Common myeloid progenitor, CD34-positive (primary cell): ENCODE results near the gene ZNF48.

ENCODE experiments used
- CTCF ChIA-PET: fragments of 350-600 bp; sonication (Branson Sonifier 250); formaldehyde crosslinking; loops from one replicate; lab custom pipeline; 2021; ENCODE audit warnings: antibody characterized with exemption; lab: Charles Lee
- POLR2A ChIA-PET: fragments of 350-600 bp; sonication (Branson Sonifier 250); formaldehyde crosslinking; loops from one replicate; lab custom pipeline; 2021; ENCODE audit warnings: antibody characterized with exemption; lab: Charles Lee
- DNase-seq, 3 donors: peaks; one replicate each; pipeline versions ENCODE4 v3.0.0 to v3.0.0-alpha.2; 2013
- H3K27ac ChIP-seq, 2 experiments: 1 replicate in 1 of 2; 2 replicates in 1 of 2; pipeline ENCODE4 v1.7.0; 2013; ENCODE audit warnings: inconsistent platforms in 2 of 2, low read length in 2 of 2, mild to moderate bottlenecking in 2 of 2, low read depth in 1 of 2, moderate library complexity in 1 of 2; ENCODE audit not compliant: severe bottlenecking in 2 of 2, insufficient read depth in 1 of 2, poor library complexity in 1 of 2
- H3K27me3 ChIP-seq, 5 experiments: replicated peaks in 2 of 5; 1 replicate in 3 of 5; 2 replicates in 2 of 5; pipeline versions ENCODE4 v1.6.1 to v1.7.0; 2013; ENCODE audit warnings: low read length in 4 of 5, mild to moderate bottlenecking in 2 of 5, moderate library complexity in 2 of 5, inconsistent platforms in 1 of 5; ENCODE audit not compliant: insufficient read depth in 5 of 5, control insufficient read depth in 4 of 5
- H3K36me3 ChIP-seq, 4 experiments: 1 replicate in 2 of 4; 2 replicates in 2 of 4; pipeline versions ENCODE4 v1.6.1 to v1.7.0; 2013; ENCODE audit warnings: low read length in 3 of 4, control low read depth in 1 of 4, mild to moderate bottlenecking in 1 of 4; ENCODE audit not compliant: control insufficient read depth in 4 of 4, insufficient read depth in 4 of 4
- H3K4me1 ChIP-seq, 4 experiments: 1 replicate in 3 of 4; 2 replicates in 1 of 4; pipeline versions ENCODE4 v1.6.1 to v1.7.1; 2013; ENCODE audit warnings: low read length in 3 of 4, mild to moderate bottlenecking in 3 of 4, control low read depth in 1 of 4, inconsistent platforms in 1 of 4, moderate library complexity in 1 of 4; ENCODE audit not compliant: control insufficient read depth in 4 of 4, insufficient read depth in 4 of 4; ENCODE audit errors: control extremely low read depth in 1 of 4
- H3K4me3 ChIP-seq, 7 experiments: 1 replicate in 4 of 7; 2 replicates in 3 of 7; pipeline versions ENCODE4 v1.5.1 to v1.7.0; 2013; ENCODE audit warnings: mild to moderate bottlenecking in 7 of 7, low read length in 6 of 7, moderate library complexity in 6 of 7, inconsistent platforms in 2 of 7, low read depth in 2 of 7, control low read depth in 1 of 7; ENCODE audit not compliant: insufficient read depth in 4 of 7, control insufficient read depth in 1 of 7; ENCODE audit errors: extremely low read depth in 1 of 7
- H3K9me3 ChIP-seq, 5 experiments: 1 replicate in 4 of 5; 2 replicates in 1 of 5; pipeline versions ENCODE4 v1.6.1 to v1.7.1; 2013; ENCODE audit warnings: low read length in 4 of 5, mild to moderate bottlenecking in 2 of 5, inconsistent platforms in 1 of 5, low read depth in 1 of 5, moderate library complexity in 1 of 5; ENCODE audit not compliant: control insufficient read depth in 4 of 5, insufficient read depth in 2 of 5; ENCODE audit errors: control extremely low read depth in 1 of 5
- WGBS: methylation state at CpG from one replicate; pipeline ENCODE4 v1.1.5; 2013; ENCODE audit not compliant: insufficient coverage; 5-methylcytosine and 5-hydroxymethylcytosine counted together

Gene ZNF48

GRCh38 chr16:30358577-30358936 lies 36.7 kb upstream of the ZNF48 start:
- peaks cover 0 to 27% (median 24%) of the 10 kb centered on the region in 4 experiments for H3K4me1 ChIP-seq
- peaks cover 0 to 64% (median 36%) of the 10 kb centered on the region in 4 experiments for H3K36me3 ChIP-seq
- 100% methylated on average over 4 of the region's 9 CpGs for WGBS
- ChIA-PET POLR2A (no interaction called here), CTCF (interaction anchor here (1.2 to 4.8 kb wide), 5 partner anchors 9 to 543 kb away, joined by 3 to 18 read pairs (median 4); partner anchors contain the start of gene PAGR1)
- H3K27me3 ChIP-seq, result no peaks in the 10 kb centered on the region
- no peaks in the 10 kb centered on the region for H3K9me3 ChIP-seq
- H3K27ac ChIP-seq, result no peak overlapping the region
- no peak overlapping the region for H3K4me3 ChIP-seq
- no peak for DNase-seq

- H3K27me3 ChIP-seq, result no peaks in the 10 kb centered on the region
- peaks cover 0 to 24% (median 21%) of the 10 kb centered on the region in 4 experiments for H3K4me1 ChIP-seq
- DNase-seq, result no peak
- no peaks in the 10 kb centered on the region for H3K9me3 ChIP-seq
- 98% methylated on average over 27 of the region's 28 CpGs for WGBS
- H3K27ac ChIP-seq, result no peak overlapping the region
- ChIA-PET POLR2A (no interaction called here), CTCF (interaction anchor here (1.2 to 4.8 kb wide), 6 partner anchors 8 to 543 kb away, joined by 3 to 18 read pairs (median 6); partner anchors contain the start of gene PAGR1)
- H3K36me3 ChIP-seq, result peaks cover 0 to 65% (median 35%) of the 10 kb centered on the region in 4 experiments
- no peak overlapping the region for H3K4me3 ChIP-seq
Measured at GRCh38 chr16:30358990-30359870, 36.0 kb upstream of the ZNF48 start.

- no peak for DNase-seq
- H3K36me3 ChIP-seq, result peaks cover 0 to 71% (median 40%) of the 10 kb centered on the region in 4 experiments
- WGBS, result 97% methylated on average over 6 of the region's 6 CpGs
- POLR2A ChIA-PET, result no interaction called here
- no peaks in the 10 kb centered on the region for H3K27me3 ChIP-seq
- peaks cover 0 to 21% (median 16%) of the 10 kb centered on the region in 4 experiments for H3K4me1 ChIP-seq
- no peaks in the 10 kb centered on the region for H3K9me3 ChIP-seq
- H3K4me3 ChIP-seq, result no peak overlapping the region
- CTCF ChIA-PET, result interaction anchor here (1.2 to 4.8 kb wide), 4 partner anchors 9 to 544 kb away, joined by 4 to 18 read pairs (median 8); partner anchors contain the start of gene PAGR1
- no peak overlapping the region for H3K27ac ChIP-seq
Measured at GRCh38 chr16:30359871-30360170, 35.4 kb upstream of the ZNF48 start.

- Histone ChIP-seq H3K4me3 (no peak overlapping the region), H3K27me3 (no peaks in the 10 kb centered on the region), H3K9me3 (no peaks in the 10 kb centered on the region), H3K4me1 (peaks cover 0 to 12% (median 8%) of the 10 kb centered on the region in 4 experiments), H3K27ac (no peak overlapping the region), H3K36me3 (peaks cover 0 to 82% (median 46%) of the 10 kb centered on the region in 4 experiments)
- 98% methylated on average over 6 of the region's 7 CpGs for WGBS
- CTCF ChIA-PET, result interaction anchor here (4.8 kb wide), 1 partner anchor 48 kb away, joined by 18 read pairs; no protein-coding TSS in a partner anchor
- DNase-seq, result no peak
- POLR2A ChIA-PET, result no interaction called here
Measured at GRCh38 chr16:30361180-30361579, 34.0 kb upstream of the ZNF48 start.

- no peak for DNase-seq
- H3K4me3 ChIP-seq, result no peak overlapping the region
- CTCF ChIA-PET, result interaction anchor here (0.8 to 2.4 kb wide), 5 partner anchors 8 to 250 kb away, joined by 3 to 10 read pairs (median 4); partner anchors contain the start of genes CD2BP2 and ZNF48
- no peak overlapping the region for H3K27ac ChIP-seq
- peaks cover 10 to 28% (median 25%) of the 10 kb centered on the region in 4 experiments for H3K4me1 ChIP-seq
- POLR2A ChIA-PET, result no interaction called here
- peaks cover 0 to 49% (median 30%) of the 10 kb centered on the region in 4 experiments for H3K36me3 ChIP-seq
- no peaks in the 10 kb centered on the region for H3K9me3 ChIP-seq
- 88% methylated on average over 9 of the region's 10 CpGs for WGBS
- no peaks in the 10 kb centered on the region for H3K27me3 ChIP-seq
Measured at GRCh38 chr16:30365200-30365599, 30.0 kb upstream of the ZNF48 start.

GRCh38 chr16:30366511-30366910 lies 28.7 kb upstream of the ZNF48 start:
- CTCF ChIA-PET, result interaction anchor here (0.6 to 2.4 kb wide), 4 partner anchors 8 to 43 kb away, joined by 3 to 10 read pairs (median 4); partner anchors contain the start of gene CD2BP2
- no peaks in the 10 kb centered on the region for H3K27me3 ChIP-seq
- peaks cover 11 to 33% (median 30%) of the 10 kb centered on the region in 4 experiments for H3K4me1 ChIP-seq
- peaks cover 0 to 40% (median 24%) of the 10 kb centered on the region in 4 experiments for H3K36me3 ChIP-seq
- no peak overlapping the region for H3K4me3 ChIP-seq
- no peak for DNase-seq
- 100% methylated on average over 3 of the region's 4 CpGs for WGBS
- H3K27ac ChIP-seq, result no peak overlapping the region
- POLR2A ChIA-PET, result no interaction called here
- H3K9me3 ChIP-seq, result no peaks in the 10 kb centered on the region
